ENCODE measurements around the gene GSTM2.

Gene GSTM2

GRCh38 chr1:109722908-109723691 lies 55.2 kb downstream of the GSTM2 start:
- H3K4me1 Mint-ChIP-seq = peaks cover 6% of the 10 kb centered on the region
- DNase-seq (ENCODE audit: low spot score in 2 of 2) = peak in 1 of 2 donors; percentile 33
- H3K27ac Mint-ChIP-seq = no peak overlapping the region
- ATAC-seq = no peak
- H3K4me3 Mint-ChIP-seq = no peak overlapping the region
- H3K36me3 Mint-ChIP-seq = no peaks in the 10 kb centered on the region
- no peaks in the 10 kb centered on the region for H3K9me3 Mint-ChIP-seq

Data from stimulated activated effector memory CD8-positive, alpha-beta T cell treated with anti-CD3 and anti-CD28 coated beads, Interleukin-12 subunit alpha, Interleukin-12 subunit beta, amount 100 ng/mL, for 72 hours (primary cell).